ENCODE measurements around the gene RER1. TPM values are rescaled to one million over a fixed set of nuclear protein-coding genes. Genes with fewer than 3 reads are reported as not detected.
A peak's percentile ranks its signal among the peaks of the same experiment; 100 is the strongest.

RER1 gene
- total RNA-seq, 1 donor from 2014 or later, result 35.5 TPM

DNA sequence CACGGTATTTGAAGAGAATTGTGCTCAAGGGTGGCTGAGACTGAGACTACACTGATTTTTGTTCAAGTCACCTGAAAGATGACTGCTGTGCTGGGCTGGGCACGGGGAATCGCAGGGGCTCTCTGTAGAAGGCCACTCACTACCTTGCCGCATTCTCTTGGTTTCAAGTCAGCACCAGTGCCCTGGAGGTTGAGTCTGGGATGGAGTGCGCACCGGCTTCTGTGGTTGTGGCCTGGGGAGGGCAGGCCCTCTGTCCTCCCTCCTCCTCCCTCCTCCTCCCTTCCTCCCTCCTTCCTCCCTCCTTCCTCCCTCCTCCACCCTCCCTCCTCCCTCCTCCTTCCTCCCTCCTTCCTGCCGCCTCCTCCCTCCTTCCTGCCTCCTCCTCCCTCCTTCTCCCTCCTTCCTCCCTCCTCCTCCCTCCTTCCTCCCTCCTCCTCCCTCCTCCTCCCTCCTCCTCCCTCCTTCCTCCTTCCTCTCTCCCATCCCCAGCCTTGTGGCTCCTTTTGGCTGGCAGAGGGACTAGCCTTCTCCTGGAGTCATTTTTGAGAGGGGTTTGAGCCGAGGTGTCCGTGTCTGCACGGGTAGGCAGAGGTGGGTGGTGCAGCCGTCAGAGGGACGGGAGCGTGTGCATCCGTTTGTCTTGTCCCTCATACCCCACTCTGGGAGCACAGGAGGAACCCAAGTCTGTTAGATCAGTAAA is 9.5 kb downstream of the RER1 start:
- H3K9ac ChIP-seq (ENCODE audit: low read depth in 1 of 3, low read length in 3 of 3), result no peak overlapping the region
- H3K27ac ChIP-seq (ENCODE audit: low read depth, low read length), result no peak overlapping the region
- H3K36me3 ChIP-seq (ENCODE audit: control insufficient read depth in 3 of 3, insufficient read depth in 3 of 3, low read length in 3 of 3), result peaks cover 79 to 93% (median 84%) of the 10 kb centered on the region in 3 donors
- H3K4me1 ChIP-seq (ENCODE audit: control insufficient read depth in 3 of 3, insufficient read depth in 3 of 3, low read length in 3 of 3), result no peaks in the 10 kb centered on the region
- H3K4me3 ChIP-seq (ENCODE audit: low read length in 3 of 3), result no peak overlapping the region
- no peaks in the 10 kb centered on the region for H3K9me3 ChIP-seq (ENCODE audit: control insufficient read depth in 3 of 3, low read length in 3 of 3)
- H3K27me3 ChIP-seq (ENCODE audit: control insufficient read depth in 3 of 3, insufficient read depth in 3 of 3, low read length in 3 of 3), result no peaks in the 10 kb centered on the region

DNA sequence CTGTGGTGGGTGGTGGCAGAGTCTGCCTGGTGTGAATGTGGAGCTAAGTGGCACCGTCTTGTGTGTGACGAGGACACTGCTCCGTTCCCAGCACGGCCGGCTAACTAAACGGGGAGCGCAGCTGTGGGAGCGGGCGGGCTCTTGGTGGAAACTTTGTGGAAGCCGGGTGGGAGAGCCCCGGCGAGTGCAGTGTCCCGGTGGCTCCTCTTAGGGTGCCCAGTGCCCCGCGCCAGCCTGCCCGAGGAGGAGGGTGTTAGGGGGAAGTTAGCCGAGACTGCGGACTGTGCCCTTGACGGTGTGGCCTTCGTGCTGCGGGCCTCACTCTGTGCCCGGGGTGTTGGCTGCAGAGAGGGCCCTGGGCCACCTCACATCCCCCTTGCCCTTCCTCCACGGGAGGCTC is 10.8 kb downstream of the RER1 start:
- Histone ChIP-seq H3K9ac (ENCODE audit: low read depth in 1 of 3, low read length in 3 of 3) (peak overlapping the region in 1 of 3 donors; percentile 38), H3K4me1 (ENCODE audit: control insufficient read depth in 3 of 3, insufficient read depth in 3 of 3, low read length in 3 of 3) (no peaks in the 10 kb centered on the region), H3K36me3 (ENCODE audit: control insufficient read depth in 3 of 3, insufficient read depth in 3 of 3, low read length in 3 of 3) (peaks cover 81 to 94% (median 85%) of the 10 kb centered on the region in 3 donors), H3K9me3 (ENCODE audit: control insufficient read depth in 3 of 3, low read length in 3 of 3) (no peaks in the 10 kb centered on the region), H3K27ac (ENCODE audit: low read depth, low read length) (no peak overlapping the region), H3K4me3 (ENCODE audit: low read length in 3 of 3) (no peak overlapping the region), H3K27me3 (ENCODE audit: control insufficient read depth in 3 of 3, insufficient read depth in 3 of 3, low read length in 3 of 3) (no peaks in the 10 kb centered on the region)

DNA sequence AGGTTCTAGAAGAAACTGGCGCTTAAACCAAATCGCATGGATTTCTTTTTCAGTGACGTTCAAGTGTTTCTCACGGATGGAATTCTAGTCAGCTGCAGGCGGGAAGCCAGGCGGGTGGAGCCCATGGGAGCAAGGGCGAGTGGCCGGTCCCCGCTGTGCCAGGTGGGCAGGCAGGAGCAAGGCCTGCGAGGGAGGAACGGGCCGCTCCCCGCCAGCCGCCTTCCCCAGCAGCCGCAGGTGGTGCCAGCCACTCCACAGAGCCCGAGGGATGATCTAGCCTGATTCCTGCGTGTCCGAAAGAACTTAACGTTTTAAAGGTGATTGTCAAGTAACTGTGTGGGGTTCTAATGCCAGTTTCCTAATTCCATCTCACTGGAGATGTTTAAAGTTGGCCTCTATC is 11.6 kb downstream of the RER1 start:
- Histone ChIP-seq H3K27me3 (ENCODE audit: control insufficient read depth in 3 of 3, insufficient read depth in 3 of 3, low read length in 3 of 3) (no peaks in the 10 kb centered on the region), H3K4me1 (ENCODE audit: control insufficient read depth in 3 of 3, insufficient read depth in 3 of 3, low read length in 3 of 3) (no peaks in the 10 kb centered on the region), H3K4me3 (ENCODE audit: low read length in 3 of 3) (no peak overlapping the region), H3K27ac (ENCODE audit: low read depth, low read length) (no peak overlapping the region), H3K9ac (ENCODE audit: low read depth in 1 of 3, low read length in 3 of 3) (no peak overlapping the region), H3K36me3 (ENCODE audit: control insufficient read depth in 3 of 3, insufficient read depth in 3 of 3, low read length in 3 of 3) (peaks cover 82 to 91% (median 86%) of the 10 kb centered on the region in 3 donors), H3K9me3 (ENCODE audit: control insufficient read depth in 3 of 3, low read length in 3 of 3) (no peaks in the 10 kb centered on the region)

DNA sequence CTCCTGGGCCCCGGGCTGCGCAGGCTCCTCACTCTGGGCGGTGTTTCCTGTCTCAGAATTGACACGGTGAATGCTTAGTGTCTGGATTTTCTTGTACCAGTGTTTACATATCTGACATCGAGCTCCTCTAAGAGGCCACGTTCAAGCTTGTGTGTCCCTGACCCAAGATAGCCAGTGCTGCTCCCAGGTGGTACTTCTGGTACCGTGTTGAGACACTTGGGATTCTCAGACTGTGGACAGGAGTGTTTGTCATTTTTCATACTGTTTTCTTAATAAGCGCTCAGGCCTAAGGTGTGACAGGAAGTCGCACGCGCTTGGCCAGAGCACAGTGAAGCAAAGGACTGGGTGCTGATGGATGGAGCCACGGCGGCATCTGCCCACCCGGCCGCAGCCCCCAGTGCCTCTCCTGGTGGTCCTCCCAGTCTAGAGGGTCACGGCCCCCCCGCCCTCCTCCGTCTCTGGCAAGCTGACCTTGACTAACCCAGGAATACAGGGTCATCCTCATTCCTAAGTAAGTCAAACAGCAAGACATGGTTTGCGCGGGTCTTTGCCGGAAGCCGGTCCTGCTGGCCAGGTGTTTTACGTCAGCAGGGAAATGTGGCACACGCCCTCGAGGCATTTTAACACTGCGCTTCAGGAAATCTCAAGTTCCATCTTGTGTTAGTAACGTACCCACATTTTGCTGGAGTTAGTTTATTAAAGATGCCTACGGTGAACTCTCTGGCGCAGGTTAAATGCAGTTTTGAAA is 12.7 kb downstream of the RER1 start:
- H3K4me3 ChIP-seq (ENCODE audit: low read length in 3 of 3), result no peak overlapping the region
- H3K9me3 ChIP-seq (ENCODE audit: control insufficient read depth in 3 of 3, low read length in 3 of 3), result no peaks in the 10 kb centered on the region

DNA sequence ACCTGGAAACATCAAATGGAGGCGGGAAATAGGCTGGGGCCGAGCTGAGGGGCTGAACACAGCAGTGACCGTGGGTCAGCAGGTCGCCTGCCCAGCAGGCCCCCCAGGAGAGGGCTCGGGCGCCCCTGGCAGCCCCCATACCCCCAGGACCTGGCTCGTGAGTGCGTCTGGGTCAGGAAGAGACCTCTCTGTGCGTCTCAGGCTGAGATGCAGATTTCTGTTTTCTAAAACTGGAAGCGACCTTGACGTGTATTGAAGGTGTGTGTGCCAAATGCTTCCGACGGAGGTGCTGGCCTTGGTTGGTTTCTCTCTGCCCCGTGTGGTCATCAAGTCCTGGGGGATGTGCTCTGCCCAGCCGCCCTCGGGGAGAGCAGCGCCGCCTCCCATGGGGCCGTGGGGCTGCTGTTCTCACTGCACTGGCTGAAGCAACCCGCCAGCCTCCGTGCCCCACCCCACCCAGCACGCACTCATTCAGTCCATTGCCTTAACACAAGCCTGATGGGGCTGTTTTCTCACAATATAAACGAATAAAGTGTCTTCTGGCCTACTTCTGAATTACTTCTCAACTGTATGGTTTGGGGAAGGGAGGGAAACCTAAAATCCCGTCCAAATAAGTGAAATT is 13.4 kb downstream of the RER1 start:
- no peak overlapping the region for H3K9ac ChIP-seq (ENCODE audit: low read depth in 1 of 3, low read length in 3 of 3)
- no peak overlapping the region for H3K27ac ChIP-seq (ENCODE audit: low read depth, low read length)
- no peaks in the 10 kb centered on the region for H3K27me3 ChIP-seq (ENCODE audit: control insufficient read depth in 3 of 3, insufficient read depth in 3 of 3, low read length in 3 of 3)
- peaks cover 78 to 91% (median 84%) of the 10 kb centered on the region in 3 donors for H3K36me3 ChIP-seq (ENCODE audit: control insufficient read depth in 3 of 3, insufficient read depth in 3 of 3, low read length in 3 of 3)
- H3K4me1 ChIP-seq (ENCODE audit: control insufficient read depth in 3 of 3, insufficient read depth in 3 of 3, low read length in 3 of 3), result no peaks in the 10 kb centered on the region
- H3K4me3 ChIP-seq (ENCODE audit: low read length in 3 of 3), result no peak overlapping the region
- H3K9me3 ChIP-seq (ENCODE audit: control insufficient read depth in 3 of 3, low read length in 3 of 3), result no peaks in the 10 kb centered on the region

More for the DNA sequence above, 12.7 kb downstream of the RER1 start:
- Histone ChIP-seq H3K27ac (ENCODE audit: low read depth, low read length) (no peak overlapping the region), H3K36me3 (ENCODE audit: control insufficient read depth in 3 of 3, insufficient read depth in 3 of 3, low read length in 3 of 3) (peaks cover 78 to 93% (median 86%) of the 10 kb centered on the region in 3 donors), H3K9ac (ENCODE audit: low read depth in 1 of 3, low read length in 3 of 3) (no peak overlapping the region), H3K4me1 (ENCODE audit: control insufficient read depth in 3 of 3, insufficient read depth in 3 of 3, low read length in 3 of 3) (no peaks in the 10 kb centered on the region), H3K27me3 (ENCODE audit: control insufficient read depth in 3 of 3, insufficient read depth in 3 of 3, low read length in 3 of 3) (no peaks in the 10 kb centered on the region)

DNA sequence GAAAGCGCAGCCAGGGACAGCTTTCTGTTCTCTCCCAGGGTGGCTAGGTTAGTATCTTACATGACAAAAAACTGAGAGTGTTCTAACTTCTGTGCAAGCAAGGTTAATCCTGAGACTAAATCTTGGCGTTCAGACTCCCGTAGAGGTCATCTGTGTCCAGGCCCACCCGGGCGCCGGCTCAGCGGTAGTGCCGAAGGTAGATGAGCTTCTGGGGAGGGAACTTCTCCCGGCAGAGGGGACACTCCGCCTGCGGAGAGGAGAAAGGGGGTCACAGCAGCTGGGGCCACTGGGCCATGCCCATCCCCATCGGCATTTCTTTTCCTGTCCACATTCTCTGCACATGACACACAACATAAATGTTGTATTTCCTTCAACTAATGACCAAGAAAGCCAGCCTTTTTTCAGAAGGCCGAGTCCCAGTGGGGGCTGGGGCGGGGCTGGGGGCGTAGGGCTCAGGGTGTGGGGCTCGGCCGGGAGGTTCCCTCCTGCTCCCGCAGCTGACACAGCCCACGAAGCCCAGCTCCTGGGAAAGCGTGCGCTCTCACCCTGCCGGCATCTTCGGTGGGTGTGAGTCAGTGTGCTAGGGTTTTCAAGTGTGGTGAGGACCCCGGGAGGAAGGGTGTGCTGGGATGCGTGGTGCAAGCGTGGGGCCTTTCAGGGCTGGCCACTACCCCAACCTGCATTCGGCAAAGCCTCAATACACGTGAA is 14.1 kb downstream of the RER1 start:
- Histone ChIP-seq H3K4me1 (ENCODE audit: control insufficient read depth in 3 of 3, insufficient read depth in 3 of 3, low read length in 3 of 3) (peaks cover 0 to 7% (median 0%) of the 10 kb centered on the region in 3 donors), H3K27me3 (ENCODE audit: control insufficient read depth in 3 of 3, insufficient read depth in 3 of 3, low read length in 3 of 3) (no peaks in the 10 kb centered on the region), H3K36me3 (ENCODE audit: control insufficient read depth in 3 of 3, insufficient read depth in 3 of 3, low read length in 3 of 3) (peaks cover 71 to 87% (median 78%) of the 10 kb centered on the region in 3 donors), H3K27ac (ENCODE audit: low read depth, low read length) (no peak overlapping the region), H3K4me3 (ENCODE audit: low read length in 3 of 3) (no peak overlapping the region), H3K9ac (ENCODE audit: low read depth in 1 of 3, low read length in 3 of 3) (no peak overlapping the region), H3K9me3 (ENCODE audit: control insufficient read depth in 3 of 3, low read length in 3 of 3) (no peaks in the 10 kb centered on the region)

DNA sequence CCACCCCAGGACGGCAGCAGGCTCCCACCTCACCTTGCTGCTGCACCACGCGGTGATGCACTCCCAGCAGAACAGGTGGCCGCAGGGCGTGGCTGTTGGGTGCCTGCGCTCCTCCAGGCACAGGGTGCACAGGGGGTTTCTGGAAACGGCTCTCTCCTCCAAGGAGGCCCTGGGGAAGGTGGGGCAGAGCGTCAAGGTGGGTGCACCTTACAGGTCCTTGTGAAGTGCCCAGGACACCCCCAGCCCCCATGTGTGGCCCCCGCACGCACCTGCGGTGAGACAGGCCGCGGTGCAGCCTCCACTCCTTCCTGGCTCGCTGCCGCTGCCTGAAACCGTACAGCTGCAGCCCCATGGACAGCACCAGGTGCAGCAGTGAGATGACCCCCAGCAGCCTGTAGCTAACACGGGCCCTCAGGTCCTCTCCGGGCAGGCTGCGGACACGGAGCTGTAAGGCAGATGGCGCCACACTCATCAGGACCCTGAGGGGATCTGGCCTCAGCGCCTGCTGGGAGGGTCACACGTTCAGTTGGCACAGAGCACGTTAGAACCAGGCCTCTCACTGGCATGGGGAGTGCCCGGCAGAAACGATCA is 14.9 kb downstream of the RER1 start:
- Histone ChIP-seq H3K9ac (ENCODE audit: low read depth in 1 of 3, low read length in 3 of 3) (no peak overlapping the region), H3K4me1 (ENCODE audit: control insufficient read depth in 3 of 3, insufficient read depth in 3 of 3, low read length in 3 of 3) (peaks cover 2 to 15% (median 3%) of the 10 kb centered on the region in 3 donors), H3K27ac (ENCODE audit: low read depth, low read length) (no peak overlapping the region), H3K36me3 (ENCODE audit: control insufficient read depth in 3 of 3, insufficient read depth in 3 of 3, low read length in 3 of 3) (peaks cover 66 to 82% (median 73%) of the 10 kb centered on the region in 3 donors), H3K9me3 (ENCODE audit: control insufficient read depth in 3 of 3, low read length in 3 of 3) (no peaks in the 10 kb centered on the region), H3K4me3 (ENCODE audit: low read length in 3 of 3) (no peak overlapping the region), H3K27me3 (ENCODE audit: control insufficient read depth in 3 of 3, insufficient read depth in 3 of 3, low read length in 3 of 3) (no peaks in the 10 kb centered on the region)

DNA sequence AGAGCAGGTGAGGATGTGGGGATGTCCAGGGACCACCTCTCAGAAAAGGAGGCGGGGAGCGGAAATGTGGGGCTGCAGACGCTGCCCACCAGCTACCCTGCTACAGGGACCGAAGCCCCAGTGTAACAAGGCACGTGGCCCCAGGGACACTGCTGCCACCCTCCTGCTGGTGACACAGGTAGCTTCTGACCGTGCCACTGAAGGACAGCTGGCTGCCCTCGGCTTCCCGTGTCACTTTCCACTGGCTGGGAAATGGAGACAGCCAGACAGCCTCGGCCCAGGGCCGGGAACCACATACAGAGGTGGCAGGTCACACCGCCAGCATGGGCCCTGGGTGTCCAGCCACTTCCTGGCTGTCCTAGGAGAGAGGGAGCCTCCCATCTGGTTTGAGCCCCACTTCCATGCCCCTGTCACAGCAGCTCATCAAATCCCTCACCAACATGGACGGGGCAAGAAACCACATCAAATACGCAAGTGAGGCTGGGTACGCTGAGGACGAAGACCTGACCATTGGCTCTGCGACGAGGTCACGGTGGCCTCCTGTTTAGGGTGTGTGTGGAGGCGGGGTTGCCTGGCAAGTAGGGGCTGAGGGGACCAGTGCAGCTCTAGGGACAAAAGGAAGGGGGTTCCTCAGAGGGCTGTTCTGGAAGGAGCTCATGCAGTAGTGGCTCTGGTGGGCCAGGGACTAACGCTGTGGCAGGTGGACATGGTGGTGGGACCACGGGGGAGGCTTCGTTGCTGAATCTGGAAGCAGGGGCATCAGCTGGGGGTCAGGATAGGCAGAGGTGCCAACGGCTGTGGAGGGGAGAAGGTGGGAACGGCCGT is 15.7 kb downstream of the RER1 start:
- Histone ChIP-seq H3K27ac (ENCODE audit: low read depth, low read length) (no peak overlapping the region), H3K4me1 (ENCODE audit: control insufficient read depth in 3 of 3, insufficient read depth in 3 of 3, low read length in 3 of 3) (peaks cover 7 to 22% (median 8%) of the 10 kb centered on the region in 3 donors), H3K36me3 (ENCODE audit: control insufficient read depth in 3 of 3, insufficient read depth in 3 of 3, low read length in 3 of 3) (peaks cover 58 to 74% (median 65%) of the 10 kb centered on the region in 3 donors), H3K9me3 (ENCODE audit: control insufficient read depth in 3 of 3, low read length in 3 of 3) (no peaks in the 10 kb centered on the region), H3K9ac (ENCODE audit: low read depth in 1 of 3, low read length in 3 of 3) (no peak overlapping the region), H3K4me3 (ENCODE audit: low read length in 3 of 3) (no peak overlapping the region), H3K27me3 (ENCODE audit: control insufficient read depth in 3 of 3, insufficient read depth in 3 of 3, low read length in 3 of 3) (no peaks in the 10 kb centered on the region)

DNA sequence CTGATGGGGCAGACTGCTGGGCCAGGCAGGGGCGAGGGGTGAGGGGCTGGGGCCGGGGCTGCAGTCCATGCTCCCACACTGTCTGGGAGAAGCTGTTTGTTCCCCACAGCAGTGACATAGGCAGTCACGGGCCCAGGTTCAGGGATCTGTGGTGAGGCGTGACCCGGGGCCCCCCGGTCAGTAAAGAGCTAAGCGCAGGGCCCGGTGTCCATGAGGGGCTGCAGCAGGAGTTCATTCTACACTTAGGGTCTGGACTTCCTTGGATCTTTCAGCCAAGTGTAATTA is 16.3 kb downstream of the RER1 start:
- Histone ChIP-seq H3K36me3 (ENCODE audit: control insufficient read depth in 3 of 3, insufficient read depth in 3 of 3, low read length in 3 of 3) (peaks cover 52 to 68% (median 59%) of the 10 kb centered on the region in 3 donors), H3K9me3 (ENCODE audit: control insufficient read depth in 3 of 3, low read length in 3 of 3) (no peaks in the 10 kb centered on the region), H3K4me3 (ENCODE audit: low read length in 3 of 3) (no peak overlapping the region), H3K27me3 (ENCODE audit: control insufficient read depth in 3 of 3, insufficient read depth in 3 of 3, low read length in 3 of 3) (no peaks in the 10 kb centered on the region), H3K9ac (ENCODE audit: low read depth in 1 of 3, low read length in 3 of 3) (no peak overlapping the region), H3K27ac (ENCODE audit: low read depth, low read length) (no peak overlapping the region), H3K4me1 (ENCODE audit: control insufficient read depth in 3 of 3, insufficient read depth in 3 of 3, low read length in 3 of 3) (peaks cover 7 to 25% (median 8%) of the 10 kb centered on the region in 3 donors)

Data from skeletal muscle tissue (tissue), 4 donors.